ENCODE data around the gene C2CD4B. TPM values are rescaled to one million over a fixed set of nuclear protein-coding genes. Genes with fewer than 3 reads are reported as not detected.

C2CD4B gene
- total and polyA plus RNA-seq, 8 donors, result 2.3 to 30.3 (median 13.1) TPM; not detected in 1

- intact Hi-C loops (cut with DNase I; ENCODE audit: low total_unique reads), result no loop called here
These were observed 38.7 kb downstream of the C2CD4B start for GRCh38 chr15:62126364-62126763.

GRCh38 chr15:62125773-62126172 is 39.3 kb downstream of the C2CD4B start:
- no peaks in the 10 kb centered on the region for H3K9me3 ChIP-seq
- WGBS, 5 donors, result 7 to 22% (median 8%) methylated on average over 2 of the region's 2 CpGs
- no peak overlapping the region for H3K4me3 ChIP-seq
- DNase-seq, result peak in 1 of 2 donors; percentile 65
- H3K4me1 ChIP-seq, result peaks cover 19 to 43% (median 23%) of the 10 kb centered on the region in 4 donors
- peak in 1 of 3 donors; percentile 20 for TF ChIP-seq POLR2AphosphoS5 (IDR thresholded peaks at IDR 0.05)
- no peak for TF ChIP-seq EP300 (IDR thresholded peaks at IDR 0.05)
- TF ChIP-seq CTCF (IDR thresholded peaks at IDR 0.05), result peak in 5 of 7 experiments; percentile 25 to 45 (median 37)
- no peak for TF ChIP-seq POLR2A (IDR thresholded peaks at IDR 0.05)
- intact Hi-C loops (cut with DNase I; ENCODE audit: low total_unique reads), result no loop called here
- peak overlapping the region in 3 of 5 donors; percentile 73 to 89 (median 75) for H3K27ac ChIP-seq
- H3K36me3 ChIP-seq, result no peaks in the 10 kb centered on the region
- no peaks in the 10 kb centered on the region for H3K27me3 ChIP-seq

More at GRCh38 chr15:62126364-62126763, 38.7 kb downstream of the C2CD4B start:
- no peak for DNase-seq
- Histone ChIP-seq H3K36me3 (no peaks in the 10 kb centered on the region), H3K4me1 (peaks cover 15 to 38% (median 22%) of the 10 kb centered on the region in 4 donors), H3K27ac (peak overlapping the region in 1 of 5 donors; percentile 89), H3K4me3 (no peak overlapping the region), H3K27me3 (no peaks in the 10 kb centered on the region), H3K9me3 (no peaks in the 10 kb centered on the region)
- no peak for TF ChIP-seq EP300 (IDR thresholded peaks at IDR 0.05)
- TF ChIP-seq CTCF (IDR thresholded peaks at IDR 0.05), result no peak
- TF ChIP-seq POLR2A (IDR thresholded peaks at IDR 0.05), result no peak
- TF ChIP-seq POLR2AphosphoS5 (IDR thresholded peaks at IDR 0.05), result no peak
- 57 to 84% (median 71%) methylated on average over 3 of the region's 3 CpGs for WGBS, 5 donors

- Histone ChIP-seq H3K4me3 (no peak overlapping the region), H3K9me3 (no peaks in the 10 kb centered on the region), H3K36me3 (no peaks in the 10 kb centered on the region), H3K27ac (peak overlapping the region; percentile 70 to 90 (median 75)), H3K27me3 (no peaks in the 10 kb centered on the region), H3K4me1 (peaks cover 21 to 50% (median 25%) of the 10 kb centered on the region in 4 donors)
- 21 to 42% (median 36%) methylated on average over 2 of the region's 2 CpGs for WGBS, 5 donors
- TF ChIP-seq POLR2AphosphoS5 (IDR thresholded peaks at IDR 0.05) (no peak), CTCF (IDR thresholded peaks at IDR 0.05) (peak in 2 of 7 experiments; percentile 5 to 60)
- DNase-seq, result no peak
- intact Hi-C loops (cut with DNase I; ENCODE audit: low total_unique reads), result no loop called here
These were observed 40.1 kb downstream of the C2CD4B start for GRCh38 chr15:62124973-62125303.

- 11 to 29% (median 17%) methylated on average over 6 of the region's 6 CpGs for WGBS, 5 donors
- TF ChIP-seq POLR2A (IDR thresholded peaks at IDR 0.05) (no peak), CTCF (IDR thresholded peaks at IDR 0.05) (no peak), EP300 (IDR thresholded peaks at IDR 0.05) (no peak), POLR2AphosphoS5 (IDR thresholded peaks at IDR 0.05) (peak in 1 of 3 donors; percentile 37)
- intact Hi-C loops (cut with DNase I; ENCODE audit: low total_unique reads), result no loop called here
- H3K36me3 ChIP-seq, result no peaks in the 10 kb centered on the region
- no peaks in the 10 kb centered on the region for H3K9me3 ChIP-seq
- peaks cover 21 to 56% (median 29%) of the 10 kb centered on the region in 4 donors for H3K4me1 ChIP-seq
- no peak overlapping the region for H3K4me3 ChIP-seq
- peak overlapping the region; percentile 70 to 90 (median 75) for H3K27ac ChIP-seq
- DNase-seq, result peak in 1 of 2 donors; percentile 57
- H3K27me3 ChIP-seq, result no peaks in the 10 kb centered on the region
These were observed 40.7 kb downstream of the C2CD4B start for GRCh38 chr15:62124176-62124972.

All from stomach (tissue), 9 donors.